Heart right ventricle (tissue), 16 donors: ENCODE data around the gene BFSP1. TPM values are rescaled to one million over a fixed set of nuclear protein-coding genes. Genes with fewer than 3 reads are reported as not detected.

Source experiments
- ATAC-seq, 8 donors: fragments of 200-7000 bp; cut with Tn5 transposase; one replicate each; pipeline ENCODE4 v1.9.1; 2020; ENCODE audit warnings: mild to moderate bottlenecking in 8 of 8, moderate library complexity in 8 of 8, moderate number of reproducible peaks in 1 of 8
- DNase-seq, 2 donors: peaks; one replicate each; pipeline ENCODE4 v3.0.0-alpha.2; 2020
- H3K27ac ChIP-seq, 10 donors: fragments of 200-600 bp; sonication (generic) in 2 of 10; one replicate each; pipeline versions ENCODE4 v1.5.0 to v1.8.0; 2020 to 2022; ENCODE audit warnings: mild to moderate bottlenecking in 3 of 10
- H3K27me3 ChIP-seq, 7 donors: fragments of 200-600 bp; one replicate each; pipeline ENCODE4 v1.8.0; 2021 to 2022; ENCODE audit warnings: mild to moderate bottlenecking in 2 of 7
- H3K36me3 ChIP-seq, 9 donors: fragments of 200-600 bp; sonication (generic) in 1 of 9; one replicate each; pipeline versions ENCODE4 v1.5.0 to v1.8.0; 2020 to 2022; ENCODE audit warnings: mild to moderate bottlenecking in 2 of 9
- H3K4me1 ChIP-seq, 9 donors: fragments of 200-600 bp; sonication (generic) in 1 of 9; one replicate each; pipeline versions ENCODE4 v1.5.0 to v1.8.0; 2020 to 2022; ENCODE audit warnings: mild to moderate bottlenecking in 4 of 9
- H3K4me3 ChIP-seq, 10 donors: fragments of 200-600 bp; sonication (generic) in 2 of 10; one replicate each; pipeline versions ENCODE4 v1.5.0 to v1.8.0; 2020 to 2022; ENCODE audit warnings: mild to moderate bottlenecking in 7 of 10, moderate library complexity in 2 of 10
- H3K9me3 ChIP-seq, 11 donors: fragments of 200-600 bp in 10 of 11; sonication (generic) in 2 of 11; one replicate each; pipeline versions ENCODE4 v1.5.0 to v1.8.0; 2013 to 2022; ENCODE audit warnings: mild to moderate bottlenecking in 2 of 11, control low read depth in 1 of 11, moderate library complexity in 1 of 11
- CTCF ChIP-seq, 9 donors: fragments of 200-600 bp; sonication (generic) in 2 of 9; IDR thresholded peaks; one replicate each; pipeline versions ENCODE4 v1.5.0 to v1.8.0; 2021 to 2022; ENCODE audit warnings: antibody characterized with exemption in 9 of 9, mild to moderate bottlenecking in 5 of 9, moderate library complexity in 1 of 9
- WGBS, 2 donors: extraction: QIAGEN DNeasy Blood & Tissue Kit; methylation state at CpG; one replicate each; pipeline ENCODE4 v1.1.7; 2013; ENCODE audit warnings: inconsistent platforms in 1 of 2; 5-methylcytosine and 5-hydroxymethylcytosine counted together
- intact Hi-C, 10 donors: fragments of 100-400 bp; cut with DNase I; formaldehyde crosslinking; loops; one replicate each; pipeline versions ENCODE4 v1.11.1 to v1.14.2; 2022
- polyA plus RNA-seq, 2 donors: library from polyadenylated mRNA; stranded (reverse); fragments of 200-250 nt; gene quantifications; one replicate each; pipeline ENCODE4 v1.2.3, GENCODE V29; 2013
- total RNA-seq, 10 donors: library from RNA; stranded (reverse); fragmentation: NEBNext Ultra II Directional in 3 of 10; extraction: Animal tissue kit (Norgen Biotek cat#: 25700) in 3 of 10; gene quantifications; one replicate each; pipeline versions ENCODE4 v1.2.1 to v1.2.4, GENCODE V29; 2021 to 2023
- donor health status: Arrhythmogenic right ventricular cardiomyopathy.
- donor health status: ischemic (EF 13 %, LVEDD 7.1; RV severe dilation, severe dysfunction).
- donor health status: healthy with polysubstance abuse.
- donor health status: DM: no; HTN: yes; CAD: no.
- donor health status: DM: no; HTN: no; CAD: no.
- donor health status: ischemic (EF 25% LVEDD 6.9; RV normal size, moderate dysfunction).
- donor health status: ischemic (EF 25% LVEDD 5.7; RV mildly dilated, moderate dysfunction).
- donor health status: healthy.
- donor health status: DM: yes; HTN: yes; CAD: no.
- donor health status: Ischemic cardiomyopathy.
- donor health status: ischemic (EF 35%, LVEDD 5.7; RV mildly dilated, moderate dysfunction).
- donor health status: nonischemic (EF 11% LVEDD 7.7; RV severe dilation, severe dysfunction).
- donor health status: DM: yes; HTN: yes; CAD: no.
- donor health status: PGD.
- donor health status: ischemic (EF 29% LVEDD 5.4; RV normal size, mild dysfunction).
- donor health status: nonischemic (EF 23%, LVEDD 6.1; RV moderate dilation, normal function).

The BFSP1 gene
- total and polyA plus RNA-seq, 12 donors: 0.19 to 1.9 (median 0.61) TPM

- ATAC-seq: peak in 4 of 8 donors; percentile 11 to 27 (median 15)
- peak overlapping the region in 7 of 10 donors; percentile 1 to 58 (median 31) for H3K27ac ChIP-seq
These were observed 25.3 kb downstream of the BFSP1 start for GRCh38 chr20:17505636-17506517.

GRCh38 chr20:17504898-17505635 is 26.1 kb downstream of the BFSP1 start:
- DNase-seq: peak; percentile 29 to 59
- H3K27me3 ChIP-seq: no peaks in the 10 kb centered on the region
- WGBS, 2 donors: 2% methylated on average over 30 of the region's 30 CpGs
- TF ChIP-seq CTCF (IDR thresholded peaks at IDR 0.05): peak; percentile 60 to 82 (median 73)
- H3K9me3 ChIP-seq: no peaks in the 10 kb centered on the region
- H3K4me3 ChIP-seq: peak overlapping the region in 9 of 10 donors; percentile 27 to 60 (median 57)
- peaks cover 0 to 19% (median 8%) of the 10 kb centered on the region in 9 donors for H3K4me1 ChIP-seq
- ATAC-seq: peak; percentile 78 to 91 (median 85)
- H3K27ac ChIP-seq: peak overlapping the region in 7 of 10 donors; percentile 1 to 58 (median 31)
- intact Hi-C loops: loop anchor here (1.0 to 10.0 kb wide), 15 partner anchors 110 to 780 kb away; partner anchors contain the start of gene ZNF133 (in 3 of the 10)
- no peaks in the 10 kb centered on the region for H3K36me3 ChIP-seq

More at GRCh38 chr20:17505636-17506517, 25.3 kb downstream of the BFSP1 start:
- intact Hi-C loops: loop anchor here (1.0 to 10.0 kb wide), 14 partner anchors 109 to 779 kb away; partner anchors contain the start of gene ZNF133 (in 3 of the 10)
- WGBS, 2 donors: 82 to 84% methylated on average over 19 of the region's 19 CpGs
- H3K4me3 ChIP-seq: peak overlapping the region in 9 of 10 donors; percentile 27 to 60 (median 57)
- no peak for DNase-seq
- H3K9me3 ChIP-seq: no peaks in the 10 kb centered on the region
- TF ChIP-seq CTCF (IDR thresholded peaks at IDR 0.05): no peak
- H3K36me3 ChIP-seq: no peaks in the 10 kb centered on the region
- H3K4me1 ChIP-seq: peaks cover 0 to 19% (median 8%) of the 10 kb centered on the region in 9 donors
- H3K27me3 ChIP-seq: no peaks in the 10 kb centered on the region

DNA sequence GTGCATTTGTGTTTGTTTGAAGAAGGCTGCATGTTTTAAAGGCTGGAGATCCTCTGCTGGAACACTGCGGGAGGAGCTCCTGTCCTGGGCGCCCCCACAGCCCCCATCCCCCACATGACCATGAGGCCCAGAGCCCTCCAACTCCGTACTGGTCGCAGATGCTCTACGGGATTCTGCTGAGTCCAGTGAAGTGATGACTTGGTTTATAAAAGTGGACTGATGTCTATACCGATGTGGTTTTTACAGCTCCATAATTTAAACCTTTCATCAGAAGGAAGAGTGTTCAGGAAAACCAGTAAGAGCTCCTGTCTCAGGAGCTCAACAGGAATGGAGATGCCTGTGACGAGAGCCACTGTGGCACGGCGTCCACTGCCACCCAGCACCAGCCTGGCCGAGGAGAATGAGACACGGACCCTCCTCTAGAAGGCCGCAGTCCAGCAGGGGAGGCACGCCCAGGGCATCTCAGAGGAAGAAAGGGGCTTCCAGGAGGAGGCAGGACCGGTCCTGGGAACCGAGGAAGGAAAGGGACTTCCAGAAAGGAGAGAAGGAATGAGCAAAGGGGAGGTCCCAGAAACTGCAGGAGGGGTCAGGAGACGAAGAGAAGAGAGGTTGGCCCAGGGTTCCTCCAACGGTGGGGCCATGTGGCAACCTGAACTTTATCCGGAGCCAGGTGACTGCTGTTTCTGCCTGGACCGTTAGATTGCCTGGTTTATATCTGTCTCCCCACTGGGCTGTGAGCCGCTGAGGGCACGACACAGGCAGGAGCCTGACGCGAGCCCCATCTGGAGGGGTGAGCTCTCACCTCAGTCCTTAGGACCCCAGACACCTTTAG is 26.9 kb downstream of the BFSP1 start:
- no peak overlapping the region for H3K27ac ChIP-seq
- 43 to 44% methylated on average over 23 of the region's 23 CpGs for WGBS, 2 donors
- no peaks in the 10 kb centered on the region for H3K36me3 ChIP-seq
- intact Hi-C loops: loop anchor here (1.0 to 10.0 kb wide), 12 partner anchors 111 to 781 kb away; partner anchors contain the start of gene ZNF133 (in 3 of the 10)
- H3K4me1 ChIP-seq: peaks cover 0 to 19% (median 8%) of the 10 kb centered on the region in 9 donors
- H3K27me3 ChIP-seq: no peaks in the 10 kb centered on the region
- H3K4me3 ChIP-seq: peak overlapping the region in 7 of 10 donors; percentile 53 to 60 (median 59)
- DNase-seq: no peak
- no peak for TF ChIP-seq CTCF (IDR thresholded peaks at IDR 0.05)
- H3K9me3 ChIP-seq: no peaks in the 10 kb centered on the region
- peak; percentile 30 to 73 (median 52) for ATAC-seq
